GM21515 (cell line): ENCODE measurements around the gene KL.

Source experiments
- ATAC-seq: cut with Tn5 transposase; IDR thresholded peaks from one replicate; pipeline ENCODE4 v1.9.1; 2021; ENCODE audit not compliant: unreplicated experiment

The KL gene

DNA sequence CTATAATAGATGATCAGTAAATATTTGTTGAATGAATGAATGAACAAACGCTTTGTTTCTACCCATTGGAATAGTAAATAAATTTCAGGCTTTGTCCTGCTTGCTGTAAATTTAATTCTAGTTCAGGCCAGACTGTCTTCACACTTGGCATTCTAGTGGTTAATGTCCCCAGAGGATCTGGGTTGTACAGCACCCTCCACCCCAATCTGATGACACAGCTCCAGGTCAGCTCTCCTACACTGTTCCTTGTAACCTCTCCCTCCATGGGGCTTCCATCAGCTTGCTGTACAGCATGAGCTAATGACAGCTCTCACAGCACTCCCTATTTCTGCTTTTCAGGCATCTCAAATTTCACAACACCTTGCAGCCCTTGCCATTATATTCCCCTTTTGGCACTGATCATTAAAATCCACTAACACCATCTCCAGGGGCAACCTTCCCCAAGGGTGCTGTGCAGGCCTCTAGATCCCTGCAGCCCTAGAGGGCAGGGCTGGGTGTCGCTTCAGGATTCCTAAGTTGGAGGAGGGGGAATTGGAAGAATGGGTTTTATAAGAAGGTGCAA is 12.7 kb upstream of the KL start:
- ATAC-seq = no peak

DNA sequence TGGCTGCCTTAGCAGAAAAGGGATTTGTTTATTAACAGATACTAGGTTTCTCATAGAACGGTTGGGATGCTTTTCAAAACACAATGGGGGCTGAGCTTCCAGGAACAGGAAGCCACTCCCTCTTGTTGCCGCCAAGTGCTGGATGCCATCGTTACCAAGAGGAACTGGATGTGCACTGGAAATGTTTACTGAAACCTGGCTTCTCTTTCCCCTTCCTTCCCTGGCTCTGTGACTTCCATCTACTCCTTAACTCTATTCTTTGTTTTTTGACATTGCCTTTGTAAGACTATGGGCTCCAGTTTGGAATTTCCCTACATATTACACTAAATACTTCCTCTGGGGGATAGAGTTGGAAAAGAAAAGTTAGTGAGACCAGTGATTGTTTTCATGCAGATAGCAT is 11.7 kb upstream of the KL start:
- ATAC-seq = no peak

DNA sequence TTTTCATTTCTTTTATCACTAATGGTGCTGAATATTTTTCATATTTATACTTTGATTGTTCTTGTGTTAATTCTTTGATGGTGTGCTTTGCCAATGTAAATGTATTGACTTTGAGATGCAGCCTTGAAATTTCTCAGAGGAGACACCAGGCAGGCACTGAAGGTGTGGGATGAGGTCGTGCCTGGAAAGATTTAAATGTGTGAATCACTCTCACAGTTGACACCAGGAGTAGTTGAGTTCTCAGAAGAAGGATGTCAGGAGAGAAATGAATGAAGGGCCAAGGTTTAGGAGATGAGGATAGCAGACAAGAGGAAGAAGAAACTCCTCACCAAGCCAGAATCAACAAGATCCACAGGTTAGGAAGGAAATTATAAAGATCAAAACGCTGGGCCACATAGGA is 10.1 kb upstream of the KL start:
- ATAC-seq = no peak

DNA sequence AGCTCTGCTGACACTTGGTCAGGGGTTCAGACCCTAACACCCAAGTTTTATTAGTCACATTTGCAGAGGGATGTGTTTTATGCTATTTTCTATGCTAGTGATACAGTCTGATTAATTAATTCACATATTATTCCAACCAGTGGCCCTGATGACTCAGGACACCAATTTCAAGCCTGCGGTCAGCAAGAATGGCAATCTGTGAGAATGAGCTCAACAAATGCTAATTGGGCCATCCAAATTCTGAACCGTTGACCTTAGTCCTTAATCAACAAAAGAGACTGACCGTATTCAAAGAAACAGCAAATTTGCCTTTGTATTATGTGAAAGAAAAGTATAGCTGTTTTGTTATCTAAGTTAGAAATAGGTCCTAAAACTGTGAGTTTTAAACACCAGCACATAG is 9.6 kb upstream of the KL start:
- no peak for ATAC-seq

DNA sequence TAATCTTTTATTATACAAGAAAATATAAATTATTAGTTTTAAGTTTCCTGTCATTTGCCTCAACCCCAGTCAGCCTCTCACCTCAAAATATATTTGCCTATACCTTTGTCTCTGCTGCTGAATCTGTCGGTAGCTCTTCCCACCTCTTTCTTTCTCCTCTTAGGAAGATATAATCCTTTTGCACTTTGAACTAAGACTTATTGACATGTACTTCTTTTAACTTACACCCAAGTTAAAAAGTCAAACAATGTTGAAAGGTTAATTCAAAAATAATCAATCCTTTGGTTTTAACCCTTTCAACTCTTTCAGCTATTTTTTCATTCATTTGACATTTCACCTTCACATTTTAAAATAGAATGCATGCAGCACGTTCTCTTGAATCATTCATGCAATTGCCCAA is 9.0 kb upstream of the KL start:
- no peak for ATAC-seq

DNA sequence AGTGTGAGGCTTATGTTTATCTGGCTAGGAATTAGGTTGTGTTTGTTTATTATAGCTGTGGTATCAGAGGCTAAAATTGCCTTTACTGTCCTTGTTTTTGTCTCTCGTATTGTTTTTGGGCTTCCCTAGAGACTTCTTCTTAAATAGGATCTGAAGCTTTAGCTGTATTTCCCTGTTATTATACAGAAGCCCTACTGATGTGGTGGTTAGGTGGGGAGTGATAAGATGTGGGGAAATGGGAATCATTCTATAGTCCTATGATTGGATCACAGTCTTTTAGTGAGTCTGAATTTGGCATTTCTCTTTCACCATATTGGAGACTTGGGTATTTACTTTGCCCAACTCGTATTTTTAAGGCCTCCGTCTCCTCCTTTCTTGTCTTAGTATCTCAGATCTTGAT is 8.3 kb upstream of the KL start:
- no peak for ATAC-seq

DNA sequence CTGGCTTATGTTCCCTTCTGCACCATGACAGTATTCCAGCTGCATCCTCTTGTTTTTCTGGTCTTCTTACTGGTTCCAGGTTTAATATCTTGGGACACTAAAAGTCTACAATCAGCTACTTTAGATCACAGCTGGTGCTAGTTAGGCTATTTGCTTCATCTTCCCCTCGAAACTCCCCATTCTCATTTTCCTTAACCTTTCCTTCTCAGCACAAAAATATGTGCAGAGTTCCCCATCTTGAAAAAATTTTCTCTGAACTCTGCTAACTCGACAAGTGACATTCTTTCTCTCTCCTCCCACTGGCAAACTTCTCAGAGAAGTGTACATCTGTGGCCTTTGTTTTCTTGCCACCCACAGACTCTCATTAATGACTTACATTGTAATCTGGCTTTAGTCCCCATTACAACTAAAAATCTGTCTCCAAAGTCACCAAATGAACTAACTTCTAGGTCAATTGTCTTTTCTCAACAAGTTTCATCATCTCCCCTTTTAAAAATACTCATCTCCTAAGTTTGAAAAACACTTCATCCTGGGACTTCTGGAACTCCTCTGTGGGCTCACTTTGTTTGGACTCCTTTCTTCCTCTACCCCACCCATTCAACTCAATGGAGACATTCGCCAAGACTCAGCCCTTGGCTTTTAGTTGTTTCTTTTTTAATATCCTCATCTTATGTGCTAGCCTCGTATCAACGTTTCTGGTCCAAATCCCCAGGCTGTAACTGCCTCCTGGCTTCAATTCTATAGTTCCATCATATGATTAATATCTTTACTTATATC is 7.1 kb upstream of the KL start:
- ATAC-seq = no peak

DNA sequence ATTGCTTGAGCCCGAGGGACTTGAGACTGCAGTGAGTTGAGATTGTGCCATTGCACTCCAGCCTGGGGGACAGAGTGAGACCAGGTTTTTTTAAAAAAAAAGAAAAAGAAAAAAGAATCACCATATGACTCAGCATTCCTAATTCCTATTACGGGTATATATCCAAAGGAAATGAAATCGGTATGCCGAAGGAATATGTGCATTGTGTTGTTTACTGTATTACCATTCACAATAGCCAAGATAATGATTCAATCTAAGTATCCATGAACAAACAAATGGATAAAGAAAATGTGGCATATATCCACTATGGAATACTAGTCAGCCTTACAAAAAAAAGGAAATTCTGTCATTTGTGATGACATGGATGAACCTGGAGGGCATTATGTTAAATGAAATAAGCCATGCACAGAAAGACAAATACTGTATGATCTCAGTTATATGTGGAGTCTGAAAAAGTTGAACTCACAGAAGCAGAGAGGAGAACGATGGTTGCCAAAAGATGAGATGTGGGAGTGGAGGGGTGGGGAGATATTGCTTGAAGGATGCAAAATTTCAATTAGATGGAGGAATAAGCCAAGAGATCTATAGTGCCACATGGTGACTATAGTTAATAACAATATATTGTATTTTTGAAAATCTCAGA is 4.3 kb upstream of the KL start:
- no peak for ATAC-seq

DNA sequence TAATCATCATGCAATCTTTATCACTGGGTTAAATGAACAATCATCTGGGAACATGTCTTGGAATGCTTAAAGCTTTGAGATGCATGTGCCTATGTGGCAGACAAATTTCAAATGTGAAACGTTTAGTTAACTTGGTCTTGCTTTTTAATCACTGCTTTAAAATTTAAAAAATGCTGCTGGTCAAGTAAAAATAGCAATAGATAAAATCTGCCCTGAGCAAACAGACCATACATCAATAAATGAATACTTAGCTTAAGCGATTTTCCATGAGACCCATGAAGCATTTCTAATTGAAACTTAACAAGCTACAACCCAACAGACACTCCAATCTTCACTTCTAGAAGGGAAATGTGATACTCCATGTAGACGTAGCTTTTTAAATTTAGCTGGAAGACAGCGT is 1.9 kb upstream of the KL start:
- ATAC-seq = no peak

DNA sequence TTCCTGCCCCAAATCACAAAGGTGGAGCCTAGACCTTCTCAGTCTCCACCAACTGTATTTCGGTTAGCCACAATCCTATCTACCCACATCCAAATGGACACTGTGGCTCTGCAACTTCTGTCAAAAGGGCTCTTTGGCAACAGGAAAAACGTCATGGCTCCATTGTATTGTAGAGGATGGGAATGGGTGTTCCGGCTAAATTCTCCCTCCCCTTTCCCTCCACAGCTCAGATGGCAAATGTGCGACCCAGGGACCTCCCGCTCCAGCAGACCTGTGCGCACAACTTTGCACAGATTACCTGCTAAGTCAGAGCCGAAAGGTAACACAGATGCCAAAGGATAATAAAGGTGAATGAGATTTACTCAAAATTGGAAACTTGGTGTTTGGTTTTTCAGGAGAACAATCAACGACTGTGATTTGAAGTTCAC is 968 bp upstream of the KL start:
- no peak for ATAC-seq

DNA sequence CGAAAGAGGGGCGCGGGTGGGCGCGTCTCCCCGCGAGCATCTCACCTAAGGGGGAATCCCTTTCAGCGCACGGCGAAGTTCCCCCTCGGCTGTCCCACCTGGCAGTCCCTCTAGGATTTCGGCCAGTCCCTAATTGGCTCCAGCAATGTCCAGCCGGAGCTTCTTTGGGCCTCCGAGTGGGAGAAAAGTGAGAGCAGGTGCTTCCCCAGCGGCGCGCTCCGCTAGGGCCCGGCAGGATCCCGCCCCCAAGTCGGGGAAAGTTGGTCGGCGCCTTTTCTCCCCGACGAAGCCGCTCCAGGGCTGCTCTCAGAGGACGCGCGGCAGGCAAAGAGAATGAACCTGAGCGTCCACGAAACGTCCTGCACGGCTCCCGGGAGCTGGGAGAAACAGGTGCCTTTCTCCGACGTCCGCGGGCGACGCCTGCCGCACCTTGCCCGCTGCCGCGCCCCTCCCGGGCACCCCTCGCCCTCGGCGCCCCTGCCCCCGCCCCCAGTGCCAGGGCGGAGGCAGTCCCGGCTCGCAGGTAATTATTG is 366 bp upstream of the KL start:
- ATAC-seq = no peak

DNA sequence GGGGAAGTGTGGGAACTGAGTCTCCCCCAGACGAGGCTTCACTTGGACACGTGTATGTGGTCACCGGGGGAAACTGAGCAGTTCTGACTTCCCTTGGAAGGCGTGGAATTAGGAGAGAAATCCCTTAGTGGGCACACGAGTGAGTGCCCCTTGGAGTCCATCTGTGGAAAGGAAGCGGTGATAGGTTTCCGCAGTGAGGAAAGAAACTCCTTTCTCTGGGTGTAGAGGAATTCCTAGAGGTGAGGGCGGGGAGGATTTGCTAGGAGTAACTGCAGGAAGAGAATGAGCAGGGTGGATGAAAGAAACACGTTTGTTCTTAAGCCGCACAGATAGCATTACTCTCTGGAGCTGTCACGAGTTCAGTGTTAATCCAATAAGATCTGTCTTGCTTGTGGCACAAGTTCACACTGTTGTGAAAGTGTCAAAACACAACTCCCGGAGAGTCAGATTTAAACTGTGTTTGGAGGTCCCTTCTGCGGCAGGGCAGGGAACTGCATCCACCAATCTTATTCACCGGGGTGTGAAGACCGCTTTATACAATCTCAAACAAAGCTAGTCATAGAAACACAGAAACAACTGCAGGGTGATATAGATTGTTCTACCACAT is 1.2 kb downstream of the KL start:
- peak; percentile 77 for ATAC-seq

DNA sequence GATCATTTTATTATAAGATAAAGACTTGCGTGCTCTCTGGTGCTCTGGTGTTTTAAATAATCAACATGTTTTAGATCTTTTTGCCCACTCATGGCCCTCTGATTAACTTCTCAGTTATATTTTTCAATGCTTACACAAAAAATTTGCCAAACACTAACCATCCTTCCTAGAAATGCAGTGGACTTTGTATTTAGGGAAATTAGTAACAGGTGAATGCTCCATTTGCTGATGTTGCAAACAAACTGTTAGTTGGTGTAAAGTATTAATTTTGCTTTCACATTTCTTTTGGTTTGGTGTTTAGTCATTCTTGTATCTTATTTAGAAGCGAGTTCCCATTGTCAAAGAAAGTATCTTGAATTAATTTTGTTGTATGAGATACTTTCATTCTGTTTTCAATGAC is 2.7 kb downstream of the KL start:
- no peak for ATAC-seq

DNA sequence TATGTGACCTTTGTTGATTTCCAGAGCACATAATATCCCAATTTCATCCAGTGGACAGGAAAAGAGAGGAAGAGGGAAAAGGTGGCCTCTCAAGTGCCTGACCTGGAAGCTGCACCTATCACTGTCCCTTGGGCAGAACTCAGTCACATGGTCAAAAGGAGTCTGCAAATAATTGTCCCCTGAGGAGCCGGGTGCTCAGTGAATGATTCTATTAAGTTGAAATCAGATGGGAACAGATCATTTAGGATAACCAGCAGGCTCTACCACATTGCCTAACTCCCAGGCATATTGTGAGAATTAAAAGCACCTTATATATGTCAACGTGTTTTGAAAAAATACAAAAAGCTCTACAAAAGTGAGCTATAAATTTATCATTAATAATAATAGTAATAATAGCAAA is 6.8 kb downstream of the KL start:
- no peak for ATAC-seq

DNA sequence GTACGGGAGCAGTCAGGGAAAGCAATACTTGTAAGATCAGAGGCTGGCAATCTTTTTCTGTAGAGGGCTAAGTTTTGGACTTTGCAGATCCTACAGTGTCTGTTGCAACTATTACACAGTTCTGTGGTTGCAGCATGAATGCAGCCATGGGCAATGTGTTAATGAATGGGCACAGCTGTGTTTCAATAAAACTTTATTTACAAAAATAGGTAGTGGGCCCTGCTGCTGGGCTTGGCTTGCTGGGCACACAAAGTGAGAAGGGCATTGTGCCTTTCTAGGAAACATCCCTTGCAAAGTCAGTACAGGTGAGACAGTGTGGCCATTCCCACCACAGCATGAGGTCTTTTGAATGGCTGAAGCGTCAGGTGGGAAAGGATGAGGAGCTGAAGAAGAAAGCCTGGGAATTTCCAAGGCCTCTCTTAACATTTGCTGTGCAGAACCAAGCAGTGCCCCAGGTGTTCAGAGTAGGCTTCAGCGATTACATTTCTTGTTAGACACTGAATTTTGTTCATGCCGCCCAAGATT is 9.1 kb downstream of the KL start:
- ATAC-seq = no peak

DNA sequence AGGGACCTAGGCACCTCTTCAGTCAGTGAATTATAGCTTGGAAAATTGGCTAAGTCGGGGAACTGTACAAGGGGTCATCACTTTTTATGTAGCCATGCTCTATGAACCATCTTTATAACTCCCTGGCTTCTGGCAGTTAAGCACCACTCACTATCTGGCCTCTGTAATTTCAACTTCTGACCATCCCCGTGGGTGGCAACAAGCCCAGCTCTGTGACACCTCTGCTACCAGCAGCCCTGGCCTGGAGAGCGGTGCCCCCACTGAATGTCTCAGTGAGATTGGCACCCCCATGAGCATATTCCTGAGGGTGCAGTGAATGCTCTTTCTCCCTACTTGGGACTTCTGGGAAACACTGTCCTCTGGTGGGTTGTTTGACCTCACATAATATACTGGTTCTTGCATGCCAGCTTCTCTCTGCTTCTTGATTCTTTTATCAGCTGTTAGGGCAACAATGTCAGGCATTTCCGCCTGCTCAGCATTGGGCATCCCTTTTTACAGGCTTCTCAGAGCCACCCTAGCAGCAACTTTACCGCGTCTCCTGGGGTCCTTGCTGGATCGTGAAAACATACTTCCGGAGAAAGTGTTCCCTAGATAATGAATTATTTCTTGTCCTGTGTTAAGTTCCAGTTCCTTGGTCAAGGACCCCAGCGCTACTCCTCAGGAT is 10.4 kb downstream of the KL start:
- no peak for ATAC-seq

DNA sequence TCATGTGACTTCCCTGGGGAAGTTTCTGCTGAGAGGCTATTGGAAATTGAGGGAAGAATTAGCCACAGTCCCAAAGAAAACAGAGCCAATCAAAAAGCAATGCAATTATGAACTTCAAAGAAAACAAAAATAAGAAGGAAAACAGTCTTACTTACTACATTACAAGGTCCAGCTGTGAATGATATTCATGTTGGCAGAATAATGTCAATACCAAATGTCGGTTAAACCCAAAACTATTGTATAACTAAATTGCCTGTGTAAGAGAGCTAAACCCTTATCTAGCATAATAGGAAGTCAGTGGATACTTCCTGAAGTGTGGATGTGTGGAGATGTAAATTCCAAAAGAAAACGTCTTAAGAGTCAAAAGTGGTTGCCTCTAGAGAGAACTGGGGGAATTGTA is 12.4 kb downstream of the KL start:
- no peak for ATAC-seq

DNA sequence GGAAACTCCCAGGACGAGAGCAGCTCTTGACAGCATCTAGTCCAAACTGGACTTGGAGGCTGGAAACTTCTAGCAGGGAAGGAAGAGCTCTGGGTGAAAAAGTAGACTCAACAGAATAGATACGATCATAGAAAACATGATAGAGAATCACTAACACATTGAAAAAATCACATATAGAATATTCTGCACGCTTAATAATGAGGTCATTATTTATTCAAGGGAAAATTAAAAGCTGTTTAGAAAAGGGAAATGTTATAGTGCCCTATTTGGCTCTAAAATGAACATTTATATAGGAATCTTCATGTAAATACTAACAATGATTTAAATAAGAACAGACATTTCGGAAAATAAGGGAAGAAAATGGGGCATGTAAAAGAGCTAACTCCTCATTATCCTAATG is 15.1 kb downstream of the KL start:
- ATAC-seq = no peak

DNA sequence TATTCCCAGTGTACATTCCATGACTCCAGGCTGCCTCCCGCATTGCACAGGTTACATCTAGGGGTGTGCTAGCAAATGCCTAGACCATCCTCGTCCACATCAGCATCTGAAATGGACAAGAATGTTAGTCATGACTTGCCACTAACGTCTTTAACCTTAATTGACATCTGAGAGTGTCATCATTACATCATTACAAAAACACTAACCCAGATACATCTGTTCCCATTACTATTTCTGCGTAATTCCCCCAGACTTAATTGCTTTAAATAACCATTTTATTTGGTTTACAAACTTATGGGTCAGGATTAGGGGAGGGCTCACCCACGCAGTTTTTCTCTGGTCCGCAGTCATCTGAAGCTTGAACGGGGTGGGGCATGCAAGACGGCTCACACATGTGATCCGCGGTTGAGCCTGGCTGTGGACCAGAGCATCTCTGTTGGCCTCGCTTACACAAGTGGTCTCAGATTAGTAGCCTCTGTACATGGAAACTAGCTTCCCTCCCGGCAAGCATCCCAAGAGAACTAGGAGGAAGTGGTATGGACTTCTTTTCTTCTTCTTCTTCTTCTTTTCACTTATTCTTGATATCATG is 15.9 kb downstream of the KL start:
- no peak for ATAC-seq

DNA sequence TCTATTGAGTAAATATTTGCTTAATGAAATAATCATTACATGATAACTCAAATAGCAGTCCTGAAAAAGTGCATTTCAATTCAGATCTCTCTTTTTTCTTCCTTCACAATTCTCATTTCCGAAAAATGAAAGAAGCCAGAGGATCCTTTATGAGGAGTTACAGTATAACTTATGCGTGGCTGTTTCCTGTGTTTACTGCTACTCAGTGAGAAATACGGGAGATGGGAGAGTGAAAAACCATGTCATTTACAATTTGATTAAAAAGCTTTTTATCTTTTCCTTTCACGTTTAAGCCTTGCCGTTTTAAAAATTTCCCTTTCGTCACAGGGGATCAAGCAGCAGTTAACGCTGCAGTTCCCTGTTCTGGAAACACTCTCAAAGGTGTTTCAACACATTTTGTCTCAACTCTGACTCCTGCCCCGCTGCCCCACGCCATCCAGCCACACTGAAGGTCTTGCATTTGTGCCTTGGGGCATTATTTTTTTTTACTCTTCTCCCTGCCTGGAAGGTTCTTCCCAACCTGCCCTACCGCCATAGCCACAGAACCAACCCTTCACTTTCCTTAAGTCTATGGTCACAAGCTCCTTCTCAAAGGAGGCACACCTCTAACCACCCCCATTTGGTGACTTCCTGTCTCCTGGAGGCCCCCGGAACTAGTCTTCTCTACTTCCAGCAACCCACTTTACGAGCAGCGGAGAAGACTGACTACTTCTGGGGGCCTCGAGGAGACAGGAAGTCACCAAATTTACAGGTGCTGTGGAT is 17.0 kb downstream of the KL start:
- ATAC-seq = peak; percentile 52
